ENCODE measurements around the gene RIMBP3C. TPM values are rescaled to one million over a fixed set of nuclear protein-coding genes. Genes with fewer than 3 reads are reported as not detected.
"Not testable (repeated sequence)": the region's sequence is repeated elsewhere in the genome, so short reads cannot be mapped to it uniquely, and the experiment has no call there.

Gene RIMBP3C
- total RNA-seq, 2 experiments from 2014 or later, result 0.44 TPM; not detected in 1

DNA sequence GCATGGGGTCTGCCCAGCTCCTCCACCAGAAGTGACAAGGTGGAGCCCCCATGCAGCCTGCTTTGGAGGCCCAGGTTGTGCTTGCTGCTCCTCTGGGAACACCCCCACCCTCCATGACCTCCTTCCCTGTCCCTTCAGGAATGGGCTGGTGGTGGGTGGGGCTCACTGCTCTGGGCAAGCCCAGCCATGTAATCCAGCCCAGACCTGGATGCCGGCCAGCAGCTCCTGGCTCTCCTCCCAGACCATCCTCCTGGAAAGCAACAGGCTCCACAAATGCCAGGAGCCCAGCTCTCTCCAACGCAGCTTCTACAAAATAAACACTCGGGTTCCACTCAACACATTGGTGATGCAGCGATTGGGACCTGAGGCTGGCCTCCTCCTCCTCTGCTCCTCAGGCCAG lies 53.3 kb downstream of the RIMBP3C start:
- H3K27ac Mint-ChIP-seq; CTCF ChIA-PET; H3K4me3 Mint-ChIP-seq; intact Hi-C loops (cut with micrococcal nuclease); H3K36me3 Mint-ChIP-seq (ENCODE audit: low read depth); H3K9me3 Mint-ChIP-seq; DNase-seq; H3K4me1 Mint-ChIP-seq (ENCODE audit: low read depth); H3K27me3 Mint-ChIP-seq (ENCODE audit: low read depth): not testable (repeated sequence)

Other genes with a start within 250 kb of the RIMBP3C start
- gene RIMBP3B, start 167.7 kb downstream of the RIMBP3C start, total RNA-seq, result under 1 TPM in 1 of 2 experiments, not detected in 1; 0.24 TPM
- 1 to 10 TPM; 3.1 to 3.3 TPM for gene HIC2, start 134.1 kb downstream of the RIMBP3C start, total RNA-seq
- gene TMEM191C, start 84.1 kb downstream of the RIMBP3C start, total RNA-seq, result under 1 TPM in 1 of 2 experiments, not detected in 1; 0.22 TPM
- gene UBE2L3, start 16.3 kb upstream of the RIMBP3C start, total RNA-seq, result 10 to 100 TPM; 49.1 to 50.1 TPM
- 10 to 100 TPM; 50.3 to 53.2 TPM for gene YDJC, start 78.6 kb upstream of the RIMBP3C start, total RNA-seq
- gene CCDC116, start 81.3 kb upstream of the RIMBP3C start, total RNA-seq, result under 1 TPM; 0.19 to 0.30 TPM
- gene SDF2L1, start 90.8 kb upstream of the RIMBP3C start, total RNA-seq, result 10 to 100 TPM; 21.7 to 22.3 TPM
- gene PPIL2, start 114.6 kb upstream of the RIMBP3C start, total RNA-seq, result 10 to 100 TPM; 40.9 to 42.3 TPM
- gene YPEL1, start 184.3 kb upstream of the RIMBP3C start, total RNA-seq, result 1 to 10 TPM in 1 of 2 experiments, under 1 TPM in 1; 0.88 to 1.6 TPM

All from activated naive CD4-positive, alpha-beta T cell treated with anti-CD3 and anti-CD28 coated beads for 36 hours (primary cell).